Coronary artery (tissue), 2 donors: ENCODE data around the gene TBX19.
A peak's percentile ranks its signal among the peaks of the same experiment; 100 is the strongest.

ENCODE experiments used
- DNase-seq: peaks from one replicate; pipeline ENCODE4 v3.0.0-alpha.2; 2017; ENCODE audit warnings: low spot score
- H3K27ac ChIP-seq, 2 donors: fragments of 200-600 bp; sonication (generic); one replicate each; pipeline ENCODE4 v1.5.1; 2016 to 2019
- H3K4me3 ChIP-seq: fragments of 200-600 bp; sonication (generic); 2 replicates; pipeline ENCODE4 v1.5.1; 2016; ENCODE audit warnings: mild to moderate bottlenecking, moderate library complexity
- CTCF ChIP-seq: fragments of 200-600 bp; sonication (generic); IDR thresholded peaks from one replicate; pipeline ENCODE4 v1.5.1; 2019; ENCODE audit warnings: antibody characterized with exemption

TBX19 gene

GRCh38 chr1:168280296-168280927 is at the start of gene TBX19:
Gene TBX19 (plus strand): TSS chr1:168280877. CDS start chr1:168281091, 214 bp downstream.
- H3K27ac ChIP-seq = no peak within 1 kb of the TSS
- TF ChIP-seq CTCF = no peak
- no peak within 1 kb of the TSS for H3K4me3 ChIP-seq
- DNase-seq = no peak

- DNase-seq = no peak
- peak overlapping the region; percentile 41 to 62 for H3K27ac ChIP-seq
- no peak overlapping the region for H3K4me3 ChIP-seq
- TF ChIP-seq CTCF = peak; percentile 45
Observed at GRCh38 chr1:168234846-168235547, 45.7 kb upstream of the TBX19 start.

- no peak for TF ChIP-seq CTCF
- peak overlapping the region; percentile 41 to 62 for H3K27ac ChIP-seq
- no peak for DNase-seq
- no peak overlapping the region for H3K4me3 ChIP-seq
Observed at GRCh38 chr1:168235548-168235885, 45.2 kb upstream of the TBX19 start.

DNA sequence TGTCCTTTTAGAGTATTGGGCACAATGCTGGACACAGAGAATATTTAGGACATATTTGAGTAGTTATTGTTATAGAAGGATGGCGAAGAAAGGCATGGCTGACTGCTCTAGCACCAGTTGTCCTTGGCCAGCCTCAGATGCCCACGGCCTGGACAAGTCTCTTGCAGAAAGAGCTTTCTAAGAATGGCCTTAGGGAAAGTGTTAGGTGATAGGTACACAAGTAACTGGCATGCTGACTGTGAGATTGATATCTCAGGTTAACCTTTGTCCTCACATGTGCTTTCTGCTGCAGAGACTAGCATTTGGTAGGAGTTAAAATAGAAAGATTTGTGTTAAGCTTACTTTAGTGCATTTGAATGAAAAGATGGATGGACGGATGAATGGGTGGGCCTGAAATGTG is 44.7 kb upstream of the TBX19 start:
- no peak for TF ChIP-seq CTCF
- no peak for DNase-seq
- Histone ChIP-seq H3K27ac (peak overlapping the region in 1 of 2 donors; percentile 51), H3K4me3 (no peak overlapping the region)

- H3K4me3 ChIP-seq = no peak overlapping the region
- no peak for DNase-seq
- no peak for TF ChIP-seq CTCF
- H3K27ac ChIP-seq = no peak overlapping the region
Observed at GRCh38 chr1:168236836-168237611, 43.7 kb upstream of the TBX19 start.

- Histone ChIP-seq H3K4me3 (no peak overlapping the region), H3K27ac (peak overlapping the region; percentile 21 to 68)
- no peak for DNase-seq
- no peak for TF ChIP-seq CTCF
Observed at GRCh38 chr1:168243198-168243597, 37.5 kb upstream of the TBX19 start.
